Measurements from ENCODE around the gene HMG20A.

HMG20A gene

GRCh38 chr15:77426871-77427270 is 6.2 kb downstream of the HMG20A start:
- TF ChIP-seq CTCF (IDR thresholded peaks at IDR 0.05; ENCODE audit: insufficient read depth, low read depth, low read length, missing control alignments) = no peak
- no peak overlapping the region for H3K4me3 ChIP-seq (ENCODE audit: low read length)
- no peak for DNase-seq (ENCODE audit: low read depth)

GRCh38 chr15:77430213-77430612 is 9.5 kb downstream of the HMG20A start:
- no peak overlapping the region for H3K4me3 ChIP-seq (ENCODE audit: low read length)
- no peak for DNase-seq (ENCODE audit: low read depth)
- TF ChIP-seq CTCF (IDR thresholded peaks at IDR 0.05; ENCODE audit: insufficient read depth, low read depth, low read length, missing control alignments) = no peak

GRCh38 chr15:77430652-77431051 is 10.0 kb downstream of the HMG20A start:
- no peak for TF ChIP-seq CTCF (IDR thresholded peaks at IDR 0.05; ENCODE audit: insufficient read depth, low read depth, low read length, missing control alignments)
- no peak for DNase-seq (ENCODE audit: low read depth)
- no peak overlapping the region for H3K4me3 ChIP-seq (ENCODE audit: low read length)

GRCh38 chr15:77436822-77437221 is 16.1 kb downstream of the HMG20A start:
- H3K4me3 ChIP-seq (ENCODE audit: low read length) = no peak overlapping the region
- no peak for DNase-seq (ENCODE audit: low read depth)
- no peak for TF ChIP-seq CTCF (IDR thresholded peaks at IDR 0.05; ENCODE audit: insufficient read depth, low read depth, low read length, missing control alignments)

- no peak for TF ChIP-seq CTCF (IDR thresholded peaks at IDR 0.05; ENCODE audit: insufficient read depth, low read depth, low read length, missing control alignments)
- H3K4me3 ChIP-seq (ENCODE audit: low read length) = no peak overlapping the region
- DNase-seq (ENCODE audit: low read depth) = no peak
Measured at GRCh38 chr15:77437264-77437663, 16.6 kb downstream of the HMG20A start.

GRCh38 chr15:77440378-77440999 is 19.8 kb downstream of the HMG20A start:
- DNase-seq (ENCODE audit: low read depth) = peak; percentile 52
- no peak overlapping the region for H3K4me3 ChIP-seq (ENCODE audit: low read length)
- TF ChIP-seq CTCF (IDR thresholded peaks at IDR 0.05; ENCODE audit: insufficient read depth, low read depth, low read length, missing control alignments) = no peak

- no peak overlapping the region for H3K4me3 ChIP-seq (ENCODE audit: low read length)
- no peak for TF ChIP-seq CTCF (IDR thresholded peaks at IDR 0.05; ENCODE audit: insufficient read depth, low read depth, low read length, missing control alignments)
- DNase-seq (ENCODE audit: low read depth) = no peak
Measured at GRCh38 chr15:77446840-77447390, 26.2 kb downstream of the HMG20A start.
